Thoracic aorta (tissue), 2 donors: Measurements from ENCODE around the gene B4GALT5. TPM values are rescaled to one million over a fixed set of nuclear protein-coding genes. Genes with fewer than 3 reads are reported as not detected.

Experiments used
- ATAC-seq: fragments of 150-250 bp; one replicate; pipeline ENCODE4 v1.8.0; 2017; ENCODE audit warnings: low read depth; ENCODE audit not compliant: insufficient number of reproducible peaks, low FRiP score
- DNase-seq: peaks from one replicate; pipeline ENCODE4 v3.0.0-alpha.2; 2020; ENCODE audit warnings: low spot score
- H3K27ac ChIP-seq, 2 donors: fragments of 200-600 bp; sonication (generic); 1 replicate in 1 of 2; 2 replicates in 1 of 2; pipeline ENCODE4 v1.5.1; 2016; ENCODE audit warnings: mild to moderate bottlenecking in 2 of 2, moderate library complexity in 2 of 2
- H3K27me3 ChIP-seq: fragments of 200-600 bp; sonication (generic); replicated peaks from 2 replicates; pipeline ENCODE4 v1.6.0; 2016; ENCODE audit warnings: mild to moderate bottlenecking; ENCODE audit not compliant: insufficient read depth
- H3K36me3 ChIP-seq: fragments of 200-600 bp; sonication (generic); one replicate; pipeline ENCODE4 v1.5.1; 2016
- H3K4me1 ChIP-seq, 2 donors: fragments of 200-600 bp; sonication (generic); 1 replicate in 1 of 2; 2 replicates in 1 of 2; pipeline versions ENCODE4 v1.5.1 to v1.6.0; 2016; ENCODE audit warnings: low read depth in 2 of 2, mild to moderate bottlenecking in 1 of 2; ENCODE audit not compliant: control insufficient read depth in 1 of 2
- H3K4me3 ChIP-seq: fragments of 200-600 bp; sonication (generic); 2 replicates; pipeline ENCODE4 v1.5.1; 2016; ENCODE audit warnings: mild to moderate bottlenecking
- H3K9me3 ChIP-seq: fragments of 200-600 bp; sonication (generic); 2 replicates; pipeline ENCODE4 v1.5.1; 2016
- CTCF ChIP-seq: fragments of 200-600 bp; sonication (generic); IDR thresholded peaks from one replicate; pipeline ENCODE4 v1.5.1; 2019; ENCODE audit warnings: antibody characterized with exemption
- total RNA-seq, 2 donors: library from RNA; depleted of rRNA; stranded (reverse); fragments of >200 nt; gene quantifications; one replicate each; pipeline versions ENCODE4 v1.1.0 to v1.2.3, GENCODE V29; 2016

B4GALT5 gene
- total RNA-seq, 2 donors from 2014 or later = 15.7 to 45.3 TPM

- Histone ChIP-seq H3K4me3 (no peak overlapping the region), H3K4me1 (peaks cover 47 to 89% of the 10 kb centered on the region in 2 donors), H3K27ac (peak overlapping the region; percentile 91 to 94), H3K36me3 (no peaks in the 10 kb centered on the region), H3K27me3 (no peaks in the 10 kb centered on the region), H3K9me3 (peaks cover 3% of the 10 kb centered on the region)
- no peak for DNase-seq
- no peak for ATAC-seq
- TF ChIP-seq CTCF = no peak
Observed at GRCh38 chr20:49587111-49587570, 126.5 kb downstream of the B4GALT5 start.

GRCh38 chr20:49585585-49586245, 128.0 kb downstream of the B4GALT5 start:
- TF ChIP-seq CTCF = no peak
- H3K27me3 ChIP-seq = no peaks in the 10 kb centered on the region
- no peaks in the 10 kb centered on the region for H3K36me3 ChIP-seq
- H3K4me3 ChIP-seq = no peak overlapping the region
- peaks cover 47 to 92% of the 10 kb centered on the region in 2 donors for H3K4me1 ChIP-seq
- peaks cover 3% of the 10 kb centered on the region for H3K9me3 ChIP-seq
- DNase-seq (no peak), ATAC-seq (no peak)
- peak overlapping the region; percentile 91 to 94 for H3K27ac ChIP-seq

GRCh38 chr20:49584418-49585382, 129.0 kb downstream of the B4GALT5 start:
- Histone ChIP-seq H3K27me3 (no peaks in the 10 kb centered on the region), H3K4me3 (no peak overlapping the region), H3K27ac (peak overlapping the region; percentile 91 to 94), H3K9me3 (peaks cover 3% of the 10 kb centered on the region), H3K36me3 (no peaks in the 10 kb centered on the region), H3K4me1 (peaks cover 55 to 92% of the 10 kb centered on the region in 2 donors)
- DNase-seq (no peak), ATAC-seq (no peak)
- no peak for TF ChIP-seq CTCF

GRCh38 chr20:49583669-49584417, 129.8 kb downstream of the B4GALT5 start:
- H3K27ac ChIP-seq = peak overlapping the region; percentile 91 to 94
- H3K36me3 ChIP-seq = no peaks in the 10 kb centered on the region
- ATAC-seq (peak; percentile 55), DNase-seq (no peak)
- peaks cover 3% of the 10 kb centered on the region for H3K9me3 ChIP-seq
- no peak overlapping the region for H3K4me3 ChIP-seq
- TF ChIP-seq CTCF = no peak
- peaks cover 58 to 95% of the 10 kb centered on the region in 2 donors for H3K4me1 ChIP-seq
- no peaks in the 10 kb centered on the region for H3K27me3 ChIP-seq
